Suprapubic skin (tissue), 4 donors: ENCODE measurements around the gene SRF.

ENCODE experiments used
- CTCF ChIP-seq, 2 donors: fragments of 200-600 bp in 1 of 2; fragments of 450-650 bp in 1 of 2; sonication (generic) in 1 of 2; IDR thresholded peaks; one replicate each; pipeline ENCODE4 v1.5.1; 2016 to 2019; ENCODE audit warnings: antibody characterized with exemption in 2 of 2, mild to moderate bottlenecking in 1 of 2, moderate library complexity in 1 of 2
- EP300 ChIP-seq: sonication (generic); formaldehyde crosslinking; IDR thresholded peaks from one replicate; pipeline ENCODE4 v1.6.1; 2017; ENCODE audit warnings: antibody characterized with exemption
- POLR2A ChIP-seq, 2 donors: fragments of 450-650 bp; IDR thresholded peaks; one replicate each; pipeline ENCODE4 v1.6.1; 2017; ENCODE audit warnings: antibody characterized with exemption in 2 of 2, mild to moderate bottlenecking in 2 of 2, moderate library complexity in 2 of 2
- POLR2AphosphoS5 ChIP-seq, 3 donors: sonication (generic); formaldehyde crosslinking; IDR thresholded peaks; one replicate each; pipeline ENCODE4 v1.6.1; 2017; ENCODE audit warnings: antibody characterized with exemption in 3 of 3

DNA sequence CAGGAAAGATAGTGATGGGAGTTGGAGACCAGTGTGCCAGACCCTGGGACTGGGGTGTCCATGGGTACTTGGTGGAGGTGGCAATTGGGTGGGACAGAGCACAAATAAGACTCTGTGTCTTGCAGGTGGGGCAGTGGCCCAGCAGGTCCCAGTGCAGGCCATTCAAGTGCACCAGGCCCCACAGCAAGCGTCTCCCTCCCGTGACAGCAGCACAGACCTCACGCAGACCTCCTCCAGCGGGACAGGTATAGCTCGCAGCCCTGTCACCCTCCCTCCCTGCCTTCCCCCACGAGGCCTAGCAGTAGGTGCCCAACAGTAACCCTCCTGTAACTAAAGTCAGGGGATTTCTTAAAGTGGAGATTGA, 5.3 kb downstream of the SRF start:
- TF ChIP-seq POLR2A (IDR thresholded peaks at IDR 0.05) (no peak), CTCF (IDR thresholded peaks at IDR 0.05) (no peak), POLR2AphosphoS5 (IDR thresholded peaks at IDR 0.05) (no peak), EP300 (no peak)
